ENCODE measurements around the gene TNNC1.

Gene TNNC1

GRCh38 chr3:52494886-52495495 is 41.1 kb upstream of the TNNC1 start, which contains the start of gene STAB1:
Gene STAB1, plus strand, starts transcription at chr3:52495338. Its CDS starts 76 bp downstream, at chr3:52495414.
- DNase-seq (ENCODE audit: extremely low read depth, low read depth): no peak
- no peak for TF ChIP-seq CTCF (IDR thresholded peaks at IDR 0.05; ENCODE audit: low read depth, low read length)

GRCh38 chr3:52494445-52494844 is 40.6 kb upstream of the TNNC1 start:
- no peak for TF ChIP-seq CTCF (IDR thresholded peaks at IDR 0.05; ENCODE audit: low read depth, low read length)
- DNase-seq (ENCODE audit: extremely low read depth, low read depth): no peak

GRCh38 chr3:52493232-52494017 is 39.6 kb upstream of the TNNC1 start:
- TF ChIP-seq CTCF (IDR thresholded peaks at IDR 0.05; ENCODE audit: low read depth, low read length): no peak
- no peak for DNase-seq (ENCODE audit: extremely low read depth, low read depth)

GRCh38 chr3:52492059-52492458 is 38.2 kb upstream of the TNNC1 start:
- no peak for DNase-seq (ENCODE audit: extremely low read depth, low read depth)
- no peak for TF ChIP-seq CTCF (IDR thresholded peaks at IDR 0.05; ENCODE audit: low read depth, low read length)

- TF ChIP-seq CTCF (IDR thresholded peaks at IDR 0.05; ENCODE audit: low read depth, low read length): no peak
- no peak for DNase-seq (ENCODE audit: extremely low read depth, low read depth)
These were observed 37.2 kb upstream of the TNNC1 start for GRCh38 chr3:52490939-52491526.

GRCh38 chr3:52490035-52490938 is 36.4 kb upstream of the TNNC1 start:
- no peak for TF ChIP-seq CTCF (IDR thresholded peaks at IDR 0.05; ENCODE audit: low read depth, low read length)
- no peak for DNase-seq (ENCODE audit: extremely low read depth, low read depth)
